NCI-H446 (cell line): ENCODE measurements around the gene GALNT9.
"Not testable (repeated sequence)": the region's sequence is repeated elsewhere in the genome, so short reads cannot be mapped to it uniquely, and the experiment has no call there.

Experiments used
- DNase-seq, 2 experiments: peaks; one replicate each; lab custom pipeline; 2025; lab: John Stamatoyannopoulos, UW

Gene GALNT9

DNA sequence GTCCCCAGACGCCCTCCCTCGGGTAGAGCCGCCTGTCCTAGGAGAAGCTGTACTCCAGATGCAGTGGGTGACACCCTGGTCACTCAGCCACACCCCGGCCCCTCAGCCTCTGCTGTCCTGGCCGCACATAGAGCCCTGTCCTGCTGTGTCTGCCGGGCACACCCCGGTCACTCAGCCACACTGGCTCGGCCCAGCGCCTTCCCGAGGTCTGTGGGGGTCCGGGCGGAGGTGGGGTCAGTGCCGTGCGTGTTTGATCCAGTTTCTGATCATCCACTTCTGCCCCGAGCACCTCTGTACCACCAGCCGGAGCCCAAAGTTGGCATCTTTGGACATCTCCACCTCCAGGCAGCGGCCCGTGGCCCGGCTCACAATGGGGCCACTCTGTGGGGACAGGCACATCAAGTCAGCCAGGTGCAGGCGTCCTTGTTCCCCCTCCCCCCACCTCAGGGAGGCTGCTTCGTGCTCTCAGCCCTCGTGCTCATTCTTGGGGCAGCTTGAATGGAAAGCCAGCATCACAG is 132.5 kb downstream of the GALNT9 start:
- no peak for DNase-seq

DNA sequence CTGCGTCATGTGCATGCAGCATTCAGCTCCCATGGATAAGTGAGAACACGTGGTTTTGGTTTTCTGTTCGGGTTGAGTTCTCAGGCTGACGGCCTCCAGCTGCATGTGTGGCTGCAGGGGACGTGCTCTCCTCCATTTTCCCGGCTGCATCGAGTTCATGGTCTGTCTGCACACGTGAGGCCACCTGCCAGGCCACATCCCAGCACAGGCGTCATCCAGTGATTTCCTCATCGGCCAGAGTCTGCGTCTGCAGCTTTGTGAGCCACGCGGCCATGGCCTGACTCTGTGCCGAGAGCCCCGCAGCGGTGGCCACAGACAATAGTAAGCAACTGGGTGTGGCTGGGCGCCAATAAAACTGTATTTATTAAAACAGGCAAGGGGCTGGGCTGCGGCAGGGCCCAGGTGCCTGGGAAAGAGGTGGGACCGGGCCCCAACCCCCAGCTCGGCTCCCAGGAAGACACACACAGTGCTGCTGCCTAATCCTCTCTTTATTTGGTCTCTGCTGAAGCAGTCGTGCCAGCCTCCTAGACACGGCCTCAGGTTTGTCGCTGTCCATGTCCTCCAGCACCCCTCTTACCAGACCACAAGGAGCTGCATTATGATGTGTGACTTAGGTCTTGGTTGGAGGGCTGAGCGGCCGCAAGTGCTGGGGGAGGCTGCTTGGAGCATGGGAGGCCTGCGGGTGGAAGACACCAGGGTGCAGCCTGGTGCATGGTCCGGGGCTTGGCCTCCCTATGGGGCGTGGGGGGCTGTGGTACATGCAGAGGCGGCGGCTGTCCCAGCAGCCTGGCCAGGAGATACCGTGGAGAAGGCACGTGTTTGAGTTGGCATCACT is 133.1 kb downstream of the GALNT9 start:
- DNase-seq, result no peak

DNA sequence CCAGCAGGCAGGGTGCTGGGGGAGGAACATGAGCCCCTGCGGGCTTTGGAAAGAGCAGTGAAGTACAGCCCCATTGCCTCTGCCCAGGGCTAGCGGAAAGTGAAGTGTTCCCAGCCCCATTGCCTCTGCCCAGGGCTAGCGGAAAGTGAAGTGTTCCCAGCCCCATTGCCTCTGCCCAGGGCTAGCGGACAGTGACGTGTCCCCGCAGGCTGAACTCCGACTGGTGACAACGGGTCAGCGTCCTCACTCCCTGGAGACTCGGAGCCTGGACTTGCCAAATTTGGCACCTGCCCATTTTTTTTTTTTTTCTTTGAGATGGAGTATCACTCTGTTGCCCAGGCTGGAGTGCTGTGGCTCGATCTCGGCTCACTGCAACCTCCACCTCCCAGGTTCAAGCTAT is 134.1 kb downstream of the GALNT9 start:
- not testable (repeated sequence) for DNase-seq

DNA sequence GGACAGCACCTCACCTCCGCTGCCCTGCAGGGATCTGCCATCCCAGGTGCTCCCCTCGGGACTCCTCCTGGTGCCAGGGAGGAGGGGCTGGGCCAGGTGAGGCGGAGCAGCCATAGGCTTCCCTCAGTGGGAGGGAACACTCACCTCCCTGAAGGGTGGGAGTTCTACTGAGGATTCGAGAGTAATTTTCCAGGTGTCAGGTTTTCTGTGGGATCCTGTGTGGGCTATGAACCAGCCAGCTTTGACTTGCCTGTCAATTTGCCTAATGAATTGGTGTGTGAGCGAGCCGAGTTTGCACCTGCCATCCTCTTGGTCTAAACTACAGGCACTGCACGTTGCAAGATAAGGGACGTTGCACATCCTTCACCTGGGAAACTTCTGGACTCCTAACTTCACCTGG is 134.8 kb downstream of the GALNT9 start:
- DNase-seq, result no peak

DNA sequence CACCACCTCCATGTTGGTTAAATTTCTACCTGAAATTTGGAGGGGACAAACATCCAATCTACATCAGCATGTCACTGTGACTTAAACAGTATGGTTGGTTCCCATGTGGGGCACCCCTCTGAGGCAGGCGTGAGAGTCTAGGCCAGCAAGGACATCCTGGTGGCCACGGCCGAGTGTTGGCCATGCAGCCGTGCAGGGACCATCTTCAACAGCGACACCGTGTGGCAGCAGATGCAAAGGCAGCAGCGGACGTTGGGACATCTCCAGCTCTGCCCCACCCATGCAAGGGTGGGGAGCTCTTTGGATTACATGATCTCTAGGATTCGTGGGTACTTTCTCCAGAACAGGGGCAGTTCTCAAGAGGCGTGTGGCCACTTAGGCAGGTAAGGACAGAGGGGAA is 135.3 kb downstream of the GALNT9 start:
- no peak for DNase-seq

DNA sequence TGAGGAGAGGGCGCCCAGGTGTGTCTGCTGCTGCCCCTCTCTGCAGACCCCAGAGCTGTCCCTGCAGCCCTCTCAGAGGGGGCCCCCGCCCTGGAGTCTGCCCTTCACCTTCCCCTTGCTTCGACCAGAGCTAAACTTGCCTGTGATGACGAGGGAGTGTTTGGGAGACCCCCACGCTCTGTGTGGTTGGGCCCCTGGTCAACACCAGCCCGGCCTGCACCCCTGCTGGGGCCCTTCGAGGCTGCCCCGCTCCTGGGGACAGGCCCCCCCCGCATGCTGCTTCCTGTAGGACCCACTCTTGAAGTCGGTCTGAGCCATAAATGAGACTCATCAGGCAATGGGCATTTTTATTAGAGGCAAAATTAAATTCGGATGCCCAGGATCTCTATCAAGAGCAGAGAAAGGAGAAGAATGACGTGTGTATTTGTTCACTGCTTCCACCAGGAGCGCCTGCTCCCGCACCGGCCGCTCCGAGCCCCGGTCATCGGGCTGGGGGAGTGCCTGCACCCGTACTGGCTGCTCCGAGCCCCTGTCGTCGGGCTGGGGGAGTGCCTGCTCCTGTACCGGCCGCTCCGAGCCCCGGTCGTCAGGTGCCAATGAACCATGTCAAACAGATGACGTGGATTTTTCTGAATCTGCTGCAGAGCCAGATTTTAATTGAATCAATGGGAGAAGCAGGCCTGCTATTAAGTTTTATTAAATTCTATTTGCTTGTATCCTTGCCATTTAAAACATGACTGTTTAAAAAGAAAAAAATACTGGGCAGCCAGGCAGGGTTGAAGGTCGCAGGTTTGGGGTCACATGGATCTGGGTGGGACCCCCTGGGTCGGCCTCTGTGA is 137.5 kb downstream of the GALNT9 start:
- DNase-seq, result no peak

DNA sequence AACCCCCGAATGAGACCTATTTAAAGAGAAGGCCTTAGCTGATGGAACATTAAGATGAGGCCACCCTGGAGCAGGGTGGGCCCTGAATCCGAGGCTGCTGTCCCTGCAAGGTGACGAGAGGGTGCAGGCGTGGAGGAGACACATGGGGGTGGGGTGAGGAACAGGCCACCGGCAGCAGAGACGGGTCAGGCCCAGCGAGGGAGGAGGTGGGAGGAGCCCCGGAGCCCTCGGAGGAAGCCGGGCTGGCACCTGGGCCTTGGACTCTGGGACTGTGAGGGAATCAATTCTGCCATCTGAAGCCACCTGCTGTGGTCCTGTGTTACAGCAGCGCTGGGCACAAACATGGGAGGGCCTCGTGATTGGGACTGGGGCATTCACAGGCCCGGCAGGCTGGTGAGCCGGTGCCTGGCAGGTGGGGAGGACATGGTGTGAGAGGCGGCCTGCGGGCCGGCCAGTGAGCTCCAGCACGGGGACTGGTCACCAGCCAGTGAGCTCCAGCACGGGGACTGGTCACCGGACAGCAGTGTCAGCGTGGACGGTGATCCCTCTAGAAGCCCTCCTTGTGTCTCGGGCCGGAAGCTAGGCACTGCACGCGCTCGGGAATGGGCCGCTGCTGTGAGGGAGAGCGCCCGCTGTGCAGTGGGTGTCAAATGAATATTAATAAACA is 138.4 kb downstream of the GALNT9 start:
- no peak for DNase-seq

DNA sequence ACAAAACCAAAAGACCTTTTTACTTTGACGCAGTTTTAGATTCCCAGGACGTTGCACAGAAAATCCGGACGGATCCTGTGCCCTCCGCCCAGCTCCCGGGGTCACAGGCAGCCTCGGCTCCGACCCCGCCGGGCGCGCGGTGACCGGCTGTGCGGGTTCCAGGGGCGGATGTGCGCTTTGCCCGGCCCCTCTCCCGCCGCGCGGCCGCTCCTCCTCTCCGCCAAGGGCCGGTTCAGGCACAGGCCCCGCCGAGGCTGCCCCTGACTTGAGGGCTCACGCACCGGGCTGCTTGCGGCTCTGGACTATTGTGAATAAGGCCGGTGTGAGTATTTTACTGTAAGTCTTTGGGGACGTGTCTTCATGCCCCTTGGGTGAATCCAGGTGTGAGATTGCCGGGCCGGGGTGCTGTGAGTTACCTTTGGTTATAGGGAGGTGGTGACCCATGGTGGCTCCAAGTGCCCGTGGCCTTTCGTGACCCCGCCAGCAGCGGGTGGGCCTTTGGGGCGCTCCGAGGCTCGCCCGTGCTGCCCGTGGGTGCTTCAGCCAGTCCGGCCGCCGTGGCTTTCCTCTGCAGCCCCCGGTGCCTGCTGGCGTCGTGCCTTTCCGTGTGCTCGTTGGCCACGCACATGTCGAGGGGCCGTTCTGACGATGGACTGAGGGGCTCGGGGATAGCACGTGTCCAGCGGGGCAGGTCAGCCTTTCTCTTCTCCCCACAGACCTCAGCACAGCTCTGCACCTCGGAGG is 139.2 kb downstream of the GALNT9 start:
- no peak for DNase-seq

DNA sequence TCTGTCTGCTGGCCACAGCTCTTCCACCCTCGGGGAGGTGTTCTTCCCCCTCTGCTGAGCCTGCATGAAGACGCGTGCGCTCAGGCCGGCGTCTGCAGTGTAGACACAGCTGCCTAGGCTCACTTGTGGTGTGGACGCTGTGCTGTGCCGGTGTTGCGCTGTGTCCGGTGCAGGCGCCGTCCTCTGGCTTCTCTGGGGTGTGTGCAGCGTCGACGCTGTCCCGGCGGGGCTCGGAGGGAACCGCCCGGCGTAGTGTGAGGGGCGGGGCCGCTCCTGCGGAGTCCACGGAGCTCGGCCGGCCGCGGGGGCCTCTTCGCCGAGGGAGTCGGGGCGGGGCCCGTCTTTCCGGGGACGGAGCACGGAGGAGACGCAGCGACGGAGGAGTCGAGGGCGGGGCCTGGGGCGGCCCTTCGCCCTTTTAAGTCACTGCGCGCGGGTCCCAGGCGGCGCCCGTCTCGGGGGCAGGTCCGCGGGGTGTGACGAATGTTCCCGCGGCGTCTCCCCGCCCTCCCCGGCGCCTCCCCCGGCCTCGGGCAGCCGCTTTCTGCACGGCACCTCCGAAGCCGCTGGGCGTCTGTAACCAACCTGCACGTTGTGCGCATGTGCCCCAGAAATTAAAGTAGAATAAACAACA is 139.9 kb downstream of the GALNT9 start:
- DNase-seq, result no peak

DNA sequence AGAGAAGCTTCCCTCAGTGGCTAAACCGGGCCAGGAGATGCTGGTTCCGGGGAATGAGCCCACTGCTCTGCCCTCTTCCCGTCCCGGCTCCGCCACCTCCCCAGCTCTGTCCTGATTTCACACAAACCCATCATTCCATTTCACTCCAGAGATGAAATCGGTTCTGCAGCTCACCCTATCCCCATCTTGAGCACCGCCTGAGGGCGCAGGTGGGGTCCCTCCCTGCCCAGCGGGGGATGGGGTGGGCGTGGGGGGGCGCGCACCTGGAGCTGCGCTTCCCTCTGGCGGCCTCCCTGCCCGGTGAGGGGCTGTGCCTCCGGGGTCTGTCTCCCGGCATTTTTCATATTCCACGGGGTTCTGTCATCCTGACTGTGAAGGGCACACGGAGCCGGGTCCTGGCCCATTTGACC is 140.5 kb downstream of the GALNT9 start:
- DNase-seq, result no peak

DNA sequence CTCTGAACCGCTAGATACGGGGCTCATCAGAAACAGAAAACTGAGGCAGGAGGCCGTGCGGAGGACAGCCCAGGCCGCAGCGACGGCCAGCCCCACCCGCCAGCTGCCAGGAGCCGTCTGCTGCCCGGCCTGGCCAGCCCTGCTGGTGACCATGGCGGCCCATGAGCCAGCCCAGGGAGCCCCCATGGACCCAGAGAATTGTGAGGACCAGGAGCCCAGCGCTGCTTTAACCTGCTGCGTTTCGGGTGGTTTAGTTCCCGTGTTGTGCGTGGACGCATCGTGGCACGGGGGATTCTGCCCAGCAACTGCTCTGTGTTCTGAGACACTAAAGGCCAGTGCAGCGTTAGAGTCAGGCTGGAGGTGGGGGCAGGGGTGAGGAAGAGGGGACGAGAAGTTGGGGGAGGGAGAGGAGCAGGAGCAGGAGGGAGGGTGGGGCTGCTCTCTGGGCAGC is 140.9 kb downstream of the GALNT9 start:
- no peak for DNase-seq

DNA sequence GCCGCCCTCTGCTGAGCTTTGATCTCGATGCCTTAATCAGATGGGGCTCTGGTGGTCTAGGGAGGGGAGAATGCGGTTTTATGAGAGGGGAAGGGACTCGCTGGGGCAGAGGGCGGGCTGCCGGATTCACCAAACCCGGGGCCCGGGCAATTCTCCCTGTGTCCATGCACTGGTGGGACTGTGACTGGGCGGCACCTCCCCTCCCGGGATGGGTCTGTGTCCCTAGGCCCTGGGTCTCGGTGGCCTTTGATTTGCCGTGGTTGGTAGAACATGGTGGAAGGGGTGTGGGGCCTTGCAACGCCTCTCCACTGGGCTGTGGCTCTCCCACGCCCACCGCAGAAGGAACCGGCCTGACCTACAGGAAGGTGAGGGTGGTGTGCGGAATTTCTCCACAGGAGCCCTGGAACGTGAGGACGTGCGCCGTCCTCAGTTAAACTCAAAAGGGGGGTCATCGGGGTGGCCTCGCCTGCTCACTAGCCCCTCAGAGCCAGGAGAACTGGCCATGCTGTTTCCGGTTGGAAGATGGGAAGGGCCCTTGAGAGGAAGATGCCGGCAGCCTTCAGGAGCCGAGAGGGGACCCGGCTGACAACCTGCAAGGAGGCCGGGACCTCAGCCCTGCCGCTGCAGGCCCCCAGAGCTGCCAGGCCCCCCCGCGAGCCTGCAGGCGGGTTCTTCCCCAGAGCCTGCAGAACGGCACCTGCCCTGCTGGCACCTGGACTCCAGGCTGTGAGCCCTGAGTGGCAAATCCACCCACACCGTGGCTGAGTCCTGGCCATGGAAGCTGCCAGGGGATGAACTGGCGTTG is 141.5 kb downstream of the GALNT9 start:
- DNase-seq, result no peak

DNA sequence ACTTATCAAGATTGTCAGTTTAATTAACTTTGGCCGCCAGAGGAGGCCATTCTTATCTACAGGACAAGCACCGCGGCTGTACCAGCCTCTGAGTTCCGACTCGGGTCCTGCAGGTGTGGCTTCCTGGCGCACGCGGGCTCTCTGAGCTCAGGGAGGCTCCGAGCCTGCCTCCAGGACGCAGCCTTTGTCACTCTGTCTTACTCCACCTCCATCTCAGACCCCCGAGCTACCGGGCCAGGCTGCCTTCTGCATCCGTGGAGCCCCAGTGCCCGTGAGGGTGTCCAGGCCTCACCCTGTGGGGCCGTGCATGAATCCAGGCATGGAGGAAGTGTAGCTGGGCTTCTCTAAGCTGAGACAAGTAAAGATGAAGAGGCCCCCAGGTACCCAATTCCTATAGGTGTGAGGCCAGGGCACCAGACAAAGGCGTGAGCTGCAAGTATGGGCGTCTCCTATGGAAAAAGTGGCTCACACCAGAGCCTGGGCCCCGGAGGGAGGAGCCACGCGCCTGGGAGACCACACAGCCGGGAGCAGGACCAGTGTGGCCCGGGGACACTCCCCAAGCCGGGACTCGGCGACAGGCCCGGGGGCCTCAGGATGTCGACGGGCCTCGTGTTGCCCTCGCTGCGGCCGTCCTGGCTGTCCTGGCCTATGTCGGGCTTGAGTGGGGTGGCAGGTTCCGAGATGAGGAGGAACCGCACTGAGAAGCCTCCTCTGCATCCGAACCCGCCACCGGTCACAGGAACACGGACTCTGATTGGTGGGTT is 142.3 kb downstream of the GALNT9 start:
- no peak for DNase-seq

DNA sequence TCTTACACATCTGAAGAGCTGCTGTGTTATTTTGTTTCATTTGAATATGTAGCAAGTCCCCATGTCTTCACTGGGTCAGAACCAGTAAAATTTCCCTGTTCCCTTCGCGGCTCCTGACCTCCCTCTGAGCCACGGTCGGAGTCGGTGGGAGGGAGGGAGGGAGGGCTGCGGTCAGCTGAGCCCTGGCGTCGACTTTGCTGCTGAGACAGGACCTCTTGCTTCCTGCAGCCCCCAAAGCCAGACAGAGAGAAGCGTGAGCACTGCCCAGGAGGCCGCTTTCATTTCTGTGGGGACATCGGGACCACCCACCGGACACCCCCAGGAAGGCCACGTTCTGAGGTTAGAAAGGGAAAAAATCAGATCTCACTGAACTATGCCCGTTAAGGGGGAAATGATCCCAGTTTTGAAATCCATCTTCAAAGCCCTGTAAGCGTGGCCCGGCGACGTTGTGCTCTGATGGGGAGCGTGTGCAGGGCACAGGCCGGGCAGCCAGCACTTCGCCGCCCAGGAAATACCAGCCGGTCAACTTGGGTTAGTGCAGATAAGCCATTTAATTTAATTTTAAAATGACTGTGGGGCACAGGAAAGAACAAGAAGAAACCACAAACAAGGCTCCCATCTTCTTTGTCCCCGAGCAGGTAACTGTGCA is 143.1 kb downstream of the GALNT9 start:
- DNase-seq, result no peak

DNA sequence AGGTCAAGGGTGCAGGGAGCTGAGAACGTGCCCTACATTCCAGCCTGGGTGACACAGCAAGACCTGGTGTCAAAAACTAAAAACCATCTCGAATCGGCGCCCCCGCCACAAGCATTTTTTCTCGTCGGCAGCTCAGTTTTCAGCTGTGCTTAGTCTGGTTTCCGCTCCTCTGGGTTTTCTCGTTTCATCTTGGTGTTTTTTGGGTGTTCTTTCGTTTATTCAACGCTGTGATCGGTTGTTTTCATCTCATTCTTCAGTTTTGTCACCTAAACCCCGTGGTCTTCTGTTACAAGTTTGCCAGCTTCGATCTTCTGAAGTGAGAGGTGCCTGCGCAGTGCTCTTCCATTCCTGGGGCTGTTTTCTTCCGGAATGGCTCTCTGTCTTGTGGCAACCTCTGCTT is 143.7 kb downstream of the GALNT9 start:
- DNase-seq, result no peak

DNA sequence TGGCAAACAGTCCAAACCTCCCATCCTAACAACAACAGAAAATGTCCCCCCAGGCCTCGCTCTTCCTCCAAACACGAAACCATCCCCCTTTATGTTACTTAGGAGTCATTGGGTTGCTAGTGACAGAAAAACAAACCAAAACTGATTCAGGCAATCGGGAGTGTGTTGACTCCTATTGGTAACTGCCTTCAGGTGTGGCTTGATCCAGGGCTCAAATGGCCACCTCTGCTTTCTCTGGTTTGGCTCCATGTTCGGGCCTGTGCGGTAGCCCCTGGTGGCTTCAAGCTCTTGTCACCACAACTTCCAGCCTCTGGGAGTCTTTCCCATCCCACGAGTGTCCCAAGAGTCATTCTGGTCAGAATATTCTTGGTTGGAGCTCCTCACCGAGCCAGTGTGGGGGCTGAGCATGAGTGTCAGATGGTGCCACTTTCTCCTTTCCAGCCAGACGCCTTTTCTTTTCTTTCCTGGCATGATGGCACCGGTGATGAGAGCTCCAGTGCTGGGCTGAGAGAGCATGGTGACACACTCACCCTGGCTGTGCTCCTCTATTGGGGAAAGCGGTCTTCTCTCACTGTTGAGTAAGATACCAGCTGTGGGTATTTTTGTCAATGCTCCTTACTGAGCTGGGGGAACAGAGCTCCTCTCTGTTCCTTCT is 146.6 kb downstream of the GALNT9 start:
- no peak for DNase-seq

DNA sequence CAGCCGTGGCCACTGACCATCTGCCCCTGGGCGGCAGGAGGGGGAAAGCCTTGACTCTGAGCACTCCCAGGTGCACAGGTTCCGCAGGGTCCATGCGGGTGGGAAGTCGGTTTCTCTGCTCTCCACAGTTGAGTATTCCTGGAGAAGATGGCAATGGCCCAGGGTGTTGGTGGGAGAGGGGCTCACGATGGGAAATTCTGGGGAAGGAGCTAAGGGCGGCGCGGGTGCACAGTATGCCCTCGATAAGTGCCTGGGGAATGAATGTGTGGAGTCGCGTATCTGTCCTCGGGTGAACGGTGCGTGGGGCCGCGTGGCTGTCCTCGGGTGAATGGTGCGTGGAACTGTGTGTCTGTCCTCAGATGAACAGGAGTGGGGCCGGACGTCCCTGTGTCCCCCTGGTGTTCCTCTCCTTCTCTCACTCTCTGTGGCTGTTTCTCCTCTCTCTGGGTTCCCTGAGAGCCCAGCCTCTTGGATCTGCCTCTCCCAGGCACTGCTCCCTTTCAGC is 147.1 kb downstream of the GALNT9 start:
- DNase-seq, result no peak

DNA sequence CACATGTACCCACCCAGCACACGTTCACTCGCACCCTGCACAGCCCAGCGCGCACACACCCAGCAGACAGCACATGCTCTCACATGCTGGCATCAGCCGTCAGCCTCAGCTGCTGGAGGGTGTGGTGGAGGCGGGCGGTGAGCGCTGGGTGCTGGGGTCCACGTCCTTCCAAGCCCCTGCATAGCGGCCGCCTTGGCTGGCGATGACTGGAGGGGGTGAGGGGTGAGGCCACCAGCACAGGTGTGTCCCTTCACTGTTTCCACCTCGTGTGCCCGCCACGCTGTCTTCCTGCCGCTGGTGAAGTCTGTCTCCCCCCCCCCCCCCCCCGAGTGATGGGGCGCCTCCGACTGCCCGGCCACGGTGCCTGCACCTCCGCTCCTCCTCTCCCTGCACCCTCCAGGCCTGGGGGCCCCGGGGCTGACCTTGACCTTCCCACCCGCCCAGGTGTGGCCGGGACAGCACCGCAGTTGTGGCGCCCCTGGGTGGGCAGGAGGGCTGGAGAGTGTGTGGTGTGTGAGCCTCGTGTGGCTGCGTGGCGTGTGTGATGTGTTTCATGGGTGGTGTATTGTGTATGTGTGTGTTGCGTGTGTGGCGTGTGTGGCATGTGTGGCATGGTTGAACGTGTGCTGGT is 147.7 kb downstream of the GALNT9 start:
- DNase-seq, result no peak
